K562 (cell line): ENCODE measurements around the gene MINDY4. TPM values are rescaled to one million over a fixed set of nuclear protein-coding genes. Genes with fewer than 3 reads are reported as not detected.

ENCODE experiments used
- ATAC-seq: fragments of 200-7000 bp; cut with Tn5 transposase; 3 replicates; pipeline ENCODE4 v1.9.1; 2020; ENCODE audit warnings: moderate library complexity
- BruUV-seq: library from RNA; stranded (reverse); fragments of 400-500 nt; replicated peaks from 2 replicates; lab custom pipeline; 2021; lab: Mats Ljungman, UMichigan
- CTCF ChIA-PET: fragments of 300-600 bp; formaldehyde crosslinking; extraction: SDS; loops from one replicate; lab custom pipeline; 2021; ENCODE audit warnings: low intra/inter-chr PET ratio; lab: Yijun Ruan, JAX
- POLR2A ChIA-PET: fragments of 300-600, 350-650 bp; sonication (Branson Sonifier 250); formaldehyde crosslinking; extraction: SDS; loops from one replicate; lab custom pipeline; 2021; ENCODE audit warnings: antibody characterized with exemption, inconsistent platforms; lab: Yijun Ruan, JAX
- DNase-seq, 4 experiments: peaks; one replicate each; pipeline versions ENCODE4 v3.0.0 to v3.0.0-alpha.2; 2011 to 2018; ENCODE audit warnings: low spot score in 3 of 4, mixed read lengths in 3 of 4; ENCODE audit errors: extremely low read depth in 1 of 4
- FAIRE-seq: peaks from 2 replicates; lab custom pipeline; 2011; peaks lifted over from hg19 to GRCh38; lab: Jason Lieb, UNC
- H2AFZ ChIP-seq: 2 replicates; pipeline ENCODE4 v1.6.0; 2011; ENCODE audit warnings: low read depth, low read length, control low read depth, inconsistent platforms
- H3K27ac ChIP-seq: fragments of 200-600 bp; 3 replicates; pipeline ENCODE4 v1.8.0; 2011; ENCODE audit warnings: low read depth, mild to moderate bottlenecking, control low read depth, inconsistent platforms, low read length, moderate library complexity, mixed read lengths; ENCODE audit errors: extremely low read depth
- H3K27me3 ChIP-seq, 2 experiments: fragments of 300-600 bp in 1 of 2; 2 replicates in 1 of 2; 3 replicates in 1 of 2; pipeline versions ENCODE4 v1.6.0 to v1.8.0; 2011; ENCODE audit warnings: inconsistent platforms in 2 of 2, low read length in 2 of 2, mild to moderate bottlenecking in 1 of 2, mixed read lengths in 1 of 2, moderate library complexity in 1 of 2; ENCODE audit not compliant: control insufficient read depth in 2 of 2, insufficient read depth in 2 of 2
- H3K36me3 ChIP-seq: fragments of 300-600 bp; 3 replicates; pipeline ENCODE4 v1.8.0; 2011; ENCODE audit warnings: mild to moderate bottlenecking, low read length, inconsistent platforms; ENCODE audit not compliant: control insufficient read depth, insufficient read depth
- H3K4me1 ChIP-seq, 2 experiments: fragments of 200-600 bp in 1 of 2; replicated peaks in 1 of 2; 2 replicates in 1 of 2; 3 replicates in 1 of 2; pipeline versions ENCODE4 v1.5.1 to v1.8.0; 2011; ENCODE audit warnings: inconsistent platforms in 2 of 2, low read length in 2 of 2, mild to moderate bottlenecking in 1 of 2, mixed read lengths in 1 of 2, moderate library complexity in 1 of 2; ENCODE audit not compliant: control insufficient read depth in 2 of 2, insufficient read depth in 2 of 2
- H3K4me2 ChIP-seq: 2 replicates; pipeline ENCODE4 v1.6.1; 2011; ENCODE audit warnings: low read length, control low read depth, inconsistent platforms, mixed read lengths; ENCODE audit not compliant: insufficient read depth
- H3K4me3 ChIP-seq: fragments of 200-600 bp; sonication (generic), shearing (Covaris generic); 2 replicates; pipeline ENCODE4 v1.5.1; 2016; ENCODE audit warnings: control low read depth, inconsistent platforms
- H3K79me2 ChIP-seq: fragments of 200-600 bp; 3 replicates; pipeline ENCODE4 v1.8.0; 2011; ENCODE audit warnings: low read length, inconsistent platforms; ENCODE audit not compliant: control insufficient read depth, insufficient read depth
- H3K9ac ChIP-seq, 2 experiments: 2 replicates each; pipeline versions ENCODE4 v1.6.0 to v1.6.1; 2011; ENCODE audit warnings: low read depth in 2 of 2, low read length in 2 of 2, control low read depth in 1 of 2, inconsistent platforms in 1 of 2, mild to moderate bottlenecking in 1 of 2, mixed read lengths in 1 of 2; ENCODE audit not compliant: insufficient read depth in 1 of 2
- H3K9me1 ChIP-seq: one replicate; pipeline ENCODE4 v1.6.0; 2011; ENCODE audit warnings: inconsistent platforms, mild to moderate bottlenecking, low read length, moderate library complexity; ENCODE audit not compliant: control insufficient read depth, insufficient read depth
- H3K9me3 ChIP-seq: replicated peaks from 2 replicates; pipeline ENCODE4 v1.5.1; 2011; ENCODE audit warnings: low read depth, low read length, inconsistent platforms; ENCODE audit not compliant: control insufficient read depth, insufficient read depth
- H4K20me1 ChIP-seq: replicated peaks from 2 replicates; pipeline ENCODE4 v1.6.1; 2011; ENCODE audit warnings: low read length, inconsistent platforms, mixed read lengths; ENCODE audit not compliant: control insufficient read depth, insufficient read depth
- KHSRP ChIP-seq: fragments of 450-650 bp; IDR thresholded peaks from 2 replicates; pipeline ENCODE4 v1.6.1; 2017
- KLF6 ChIP-seq: fragments of 250-450 bp; sonication (Bioruptor Pico); IDR thresholded peaks from 2 replicates; pipeline ENCODE4 v1.4.0; 2020; ENCODE audit warnings: mild to moderate bottlenecking, moderate library complexity, borderline replicate concordance
- NCOA2 ChIP-seq, 2 experiments: fragments of 450-650 bp; IDR thresholded peaks; 2 replicates each; pipeline ENCODE4 v1.6.1; 2018; ENCODE audit warnings: mild to moderate bottlenecking in 2 of 2, moderate library complexity in 1 of 2; ENCODE audit not compliant: partially characterized antibody in 2 of 2
- NFE2L1 ChIP-seq: fragments of 450-650 bp; IDR thresholded peaks from 2 replicates; pipeline ENCODE4 v1.6.1; 2016; ENCODE audit warnings: missing genetic modification characterization, low read depth, mild to moderate bottlenecking, missing compliant biosample characterization, moderate library complexity, borderline replicate concordance
- NUFIP1 ChIP-seq: fragments of 450-650 bp; IDR thresholded peaks from 2 replicates; pipeline ENCODE4 v1.6.1; 2018; ENCODE audit not compliant: partially characterized antibody
- POLR3A ChIP-seq: IDR thresholded peaks from 2 replicates; pipeline ENCODE4 v1.6.1; 2011; ENCODE audit warnings: borderline replicate concordance, mild to moderate bottlenecking, moderate library complexity; ENCODE audit not compliant: insufficient read length, insufficient read depth; ENCODE audit errors: extremely low read depth
- RBM25 ChIP-seq: fragments of 200-400 bp; formaldehyde crosslinking; IDR thresholded peaks from 2 replicates; pipeline ENCODE4 v1.6.1; 2018; ENCODE audit warnings: low read length, low read depth, moderate library complexity; ENCODE audit not compliant: severe bottlenecking
- SIRT6 ChIP-seq: IDR thresholded peaks from one replicate; pipeline ENCODE4 v1.6.1; 2012; ENCODE audit warnings: low read depth, mild to moderate bottlenecking, control low read depth, inconsistent platforms, low read length, moderate library complexity
- THAP7 ChIP-seq: fragments of 250-450 bp; sonication (Bioruptor Pico); IDR thresholded peaks from 2 replicates; pipeline ENCODE4 v1.5.0; 2021
- ZFPM2 ChIP-seq: fragments of 250-450 bp; sonication (Bioruptor Pico); IDR thresholded peaks from 2 replicates; pipeline ENCODE4 v1.5.1; 2022; ENCODE audit warnings: mild to moderate bottlenecking
- ZNF583 ChIP-seq: fragments of 250-450 bp; sonication (Bioruptor Pico); IDR thresholded peaks from 2 replicates; pipeline ENCODE4 v1.4.0; 2020
- ZNF76 ChIP-seq: fragments of 250-450 bp; sonication (Bioruptor Pico); IDR thresholded peaks from 2 replicates; pipeline ENCODE4 v1.4.0; 2020; ENCODE audit warnings: mild to moderate bottlenecking, moderate library complexity, borderline replicate concordance
- WGBS: fragments of 100-300 bp; shearing (Covaris generic); methylation state at CpG from one replicate; pipeline ENCODE4 v1.1.6; 2016; ENCODE audit warnings: low coverage, mixed read lengths; ENCODE audit not compliant: insufficient coverage; ENCODE audit errors: missing lambda C conversion rate; 5-methylcytosine and 5-hydroxymethylcytosine counted together
- in situ Hi-C: fragments of 300-500 bp; cut with MboI; formaldehyde crosslinking; loops from 4 replicates; pipeline ENCODE4 v1.15.0; 2018; ENCODE audit warnings: inconsistent platforms, mixed read lengths
- intact Hi-C: fragments of 100-400 bp; cut with micrococcal nuclease; formaldehyde crosslinking; loops from 2 replicates; pipeline ENCODE4 v1.14.2; 2022
- polyA plus RNA-seq, 8 experiments: library from polyadenylated mRNA; depleted of rRNA in 4 of 8; stranded (reverse) in 5 of 8; unstranded in 3 of 8; fragments of >200 nt; fragmentation: Nextera tagmentation in 2 of 8; fragmentation: Illumina TruSeq in 1 of 8; extraction: Ambion mirVana in 2 of 8; extraction: Trizol in 1 of 8; gene quantifications; 2 replicates each; pipeline versions ENCODE4 v1.2.1 to v1.2.3, GENCODE V29; 2011 to 2014; ENCODE audit warnings: inconsistent platforms in 1 of 8, missing spikeins in 1 of 8
- total RNA-seq, 7 experiments: library from RNA; depleted of rRNA in 6 of 7; stranded (reverse); fragments of >200 nt in 6 of 7; fragmentation: Illumina TruSeq in 2 of 7; extraction: Trizol in 2 of 7; gene quantifications; 2 replicates each; pipeline versions ENCODE4 v1.2.1 to v1.2.3, GENCODE V29; 2011 to 2021; ENCODE audit warnings: low replicate concordance in 1 of 7

Gene MINDY4
- total and polyA plus RNA-seq, 9 of the 15 experiments (the other 6 are each of a cell fraction or from before 2014, with no cell fraction given), result 2.1 to 16.7 (median 11.0) TPM

DNA sequence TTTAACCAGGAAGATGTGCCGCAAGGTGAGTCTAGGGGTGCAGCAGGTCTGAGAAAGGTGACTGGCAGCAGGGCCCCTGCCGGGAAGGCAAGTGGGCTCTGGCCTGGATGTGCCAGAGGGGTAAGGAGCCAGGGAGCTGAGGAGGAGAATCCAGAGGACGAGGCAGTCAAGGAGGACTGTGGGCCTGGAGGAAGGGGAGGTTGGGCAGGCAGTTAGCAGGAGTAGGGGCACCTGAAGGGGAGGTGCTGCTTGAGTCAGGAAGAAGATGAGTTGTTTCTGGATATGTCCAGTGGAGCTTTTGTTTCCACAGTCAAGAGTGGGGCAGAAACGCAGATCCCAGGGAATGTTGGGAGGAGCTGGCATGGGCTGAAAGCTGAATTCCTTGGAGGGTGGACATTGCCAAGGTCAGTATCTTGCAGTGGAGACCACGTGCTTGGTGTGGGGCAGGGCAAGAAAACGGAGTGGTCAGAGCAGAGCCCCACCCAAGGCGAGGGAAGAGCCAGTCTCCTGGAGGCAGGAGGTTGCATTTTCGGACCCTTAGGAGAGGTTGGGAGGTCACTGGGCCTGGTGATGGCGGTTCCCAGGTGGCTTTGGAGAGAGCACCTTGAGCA lies 34.0 kb downstream of the MINDY4 start:
- Histone ChIP-seq H4K20me1 (peaks cover 5% of the 10 kb centered on the region; the same call in 1 of the 2 replicates), H3K27ac (no peak overlapping the region), H3K9ac (no peak overlapping the region), H2AFZ (no peak overlapping the region), H3K4me3 (no peak overlapping the region), H3K27me3 (no peaks in the 10 kb centered on the region), H3K4me2 (no peak overlapping the region), H3K9me3 (no peaks in the 10 kb centered on the region), H3K9me1 (peaks cover 4% of the 10 kb centered on the region), H3K79me2 (no peaks in the 10 kb centered on the region), H3K4me1 (peaks cover 0 to 7% of the 10 kb centered on the region in 2 experiments; a peak in 3 of 5 replicates), H3K36me3 (peaks cover 26% of the 10 kb centered on the region; the same call in 2 of the 3 replicates)
- WGBS, result 83% methylated on average over 9 of the region's 9 CpGs
- in situ Hi-C loops, result no loop called here
- no TSS peak for BruUV-seq
- intact Hi-C loops, result no loop called here
- CTCF ChIA-PET, result no interaction called here
- FAIRE-seq (no peak), ATAC-seq (no peak), DNase-seq (no peak)
- POLR2A ChIA-PET, result interaction anchor here (0.6 kb wide), 2 partner anchors 15 to 141 kb away, joined by 3 read pairs; no protein-coding TSS in a partner anchor
- TF ChIP-seq NUFIP1, result no peak
- no peak for TF ChIP-seq NCOA2 (IDR thresholded peaks at IDR 0.05; ENCODE audit: partially characterized antibody in 2 of 2)
- no peak for TF ChIP-seq THAP7 (CRISPR knock-in tag)

DNA sequence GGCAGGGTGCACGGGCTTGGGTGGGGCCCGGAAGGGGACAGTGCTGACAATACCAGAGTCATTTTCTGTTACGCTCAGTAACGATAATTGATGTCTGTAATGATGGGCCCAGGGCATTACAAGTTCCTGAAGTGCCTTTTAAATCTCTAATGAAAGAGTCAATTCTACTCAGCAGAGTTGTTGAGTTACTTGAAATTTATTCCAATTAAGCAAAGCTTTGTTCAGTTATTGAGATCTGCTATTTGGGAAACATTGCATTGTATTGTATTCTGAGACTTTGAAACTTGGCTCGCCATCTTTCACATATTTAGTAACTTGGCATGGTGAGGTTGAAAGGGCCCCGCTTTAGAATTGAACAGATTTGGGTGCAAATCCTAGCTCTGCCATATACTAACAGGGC lies 34.7 kb downstream of the MINDY4 start:
- in situ Hi-C loops, result no loop called here
- DNase-seq (no peak), FAIRE-seq (no peak), ATAC-seq (no peak)
- H3K27ac ChIP-seq, result no peak overlapping the region
- H3K4me1 ChIP-seq, result peaks cover 0 to 7% of the 10 kb centered on the region in 2 experiments; a peak in 3 of 5 replicates
- peaks cover 21% of the 10 kb centered on the region; the same call in 2 of the 3 replicates for H3K36me3 ChIP-seq
- ChIA-PET POLR2A (no interaction called here), CTCF (no interaction called here)
- intact Hi-C loops, result no loop called here
- H3K9me3 ChIP-seq, result no peaks in the 10 kb centered on the region
- H3K4me3 ChIP-seq, result no peak overlapping the region
- 80% methylated on average over 6 of the region's 6 CpGs for WGBS
- H2AFZ ChIP-seq, result no peak overlapping the region
- H3K79me2 ChIP-seq, result no peaks in the 10 kb centered on the region
- no peak overlapping the region for H3K9ac ChIP-seq
- H3K4me2 ChIP-seq, result no peak overlapping the region
- peaks cover 4% of the 10 kb centered on the region for H3K9me1 ChIP-seq
- no peaks in the 10 kb centered on the region; the same call in 1 of the 2 replicates for H4K20me1 ChIP-seq
- no peaks in the 10 kb centered on the region for H3K27me3 ChIP-seq
- no TSS peak for BruUV-seq
- TF ChIP-seq SIRT6, result no peak
- TF ChIP-seq KHSRP, result no peak
- no peak for TF ChIP-seq RBM25
- no peak for TF ChIP-seq ZNF583 (CRISPR knock-in tag)
- TF ChIP-seq ZNF76 (CRISPR knock-in tag), result no peak
- TF ChIP-seq POLR3A, result no peak
- no peak for TF ChIP-seq KLF6
- TF ChIP-seq ZFPM2 (CRISPR knock-in tag), result no peak
- no peak for TF ChIP-seq NFE2L1 (tag)
